Osteocyte (in vitro differentiated cells): ENCODE results near the gene TRABD2A. TPM values are rescaled to one million over a fixed set of nuclear protein-coding genes. Genes with fewer than 3 reads are reported as not detected.

Experiments used
- DNase-seq: peaks from one replicate; pipeline ENCODE4 v3.0.0; 2021; ENCODE audit warnings: mixed read lengths; ENCODE audit not compliant: unreplicated experiment; ENCODE audit errors: extremely low spot score
- H3K27ac Mint-ChIP-seq: one replicate; pipeline ENCODE4 v1.8.0; 2021; ENCODE audit warnings: mild to moderate bottlenecking, mixed read lengths; ENCODE audit not compliant: unreplicated experiment
- H3K27me3 Mint-ChIP-seq: one replicate; pipeline ENCODE4 v1.8.0; 2021; ENCODE audit warnings: mixed read lengths; ENCODE audit not compliant: unreplicated experiment
- H3K36me3 Mint-ChIP-seq: one replicate; pipeline ENCODE4 v1.8.0; 2021; ENCODE audit warnings: mixed read lengths; ENCODE audit not compliant: unreplicated experiment
- H3K4me1 Mint-ChIP-seq: one replicate; pipeline ENCODE4 v1.8.0; 2021; ENCODE audit warnings: mixed read lengths; ENCODE audit not compliant: unreplicated experiment
- H3K4me3 Mint-ChIP-seq: one replicate; pipeline ENCODE4 v1.8.0; 2021; ENCODE audit warnings: mild to moderate bottlenecking, moderate library complexity, mixed read lengths; ENCODE audit not compliant: unreplicated experiment
- H3K9me3 Mint-ChIP-seq: one replicate; pipeline ENCODE4 v1.8.0; 2021; ENCODE audit warnings: mixed read lengths; ENCODE audit not compliant: unreplicated experiment
- total RNA-seq: library from RNA; stranded (reverse); gene quantifications from 2 replicates; pipeline ENCODE4 v1.2.1, GENCODE V29; 2021
- TF ChIP-seq, protein P1 (sequence below): fragments of 200-600 bp; sonication (generic); IDR thresholded peaks from 2 replicates; pipeline ENCODE4 v1.5.0; 2021; ENCODE audit warnings: antibody characterized with exemption, mild to moderate bottlenecking, moderate library complexity

Gene TRABD2A
- total RNA-seq, 1 donor from 2014 or later, result 0.99 TPM

DNA sequence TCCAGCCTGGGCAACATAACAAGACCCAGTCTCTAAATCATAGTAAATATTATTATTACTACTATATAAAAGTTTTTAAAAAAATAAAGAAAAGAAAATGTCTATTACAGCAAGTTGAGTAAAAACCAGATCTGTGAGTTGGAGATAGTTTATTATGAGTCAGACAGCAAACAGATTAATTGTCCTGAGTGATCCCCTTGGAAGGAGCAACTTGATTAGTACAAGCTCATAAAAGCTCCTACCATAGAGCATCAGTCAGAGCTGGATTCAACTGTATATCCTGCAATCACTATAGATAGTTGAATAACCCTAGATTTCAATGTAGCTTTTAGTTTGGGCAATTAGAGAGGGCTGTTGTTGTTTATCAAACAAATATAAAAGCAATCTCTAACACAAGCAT lies 84.1 kb downstream of the TRABD2A start:
- no peak for DNase-seq
- TF ChIP-seq, protein P1, sequence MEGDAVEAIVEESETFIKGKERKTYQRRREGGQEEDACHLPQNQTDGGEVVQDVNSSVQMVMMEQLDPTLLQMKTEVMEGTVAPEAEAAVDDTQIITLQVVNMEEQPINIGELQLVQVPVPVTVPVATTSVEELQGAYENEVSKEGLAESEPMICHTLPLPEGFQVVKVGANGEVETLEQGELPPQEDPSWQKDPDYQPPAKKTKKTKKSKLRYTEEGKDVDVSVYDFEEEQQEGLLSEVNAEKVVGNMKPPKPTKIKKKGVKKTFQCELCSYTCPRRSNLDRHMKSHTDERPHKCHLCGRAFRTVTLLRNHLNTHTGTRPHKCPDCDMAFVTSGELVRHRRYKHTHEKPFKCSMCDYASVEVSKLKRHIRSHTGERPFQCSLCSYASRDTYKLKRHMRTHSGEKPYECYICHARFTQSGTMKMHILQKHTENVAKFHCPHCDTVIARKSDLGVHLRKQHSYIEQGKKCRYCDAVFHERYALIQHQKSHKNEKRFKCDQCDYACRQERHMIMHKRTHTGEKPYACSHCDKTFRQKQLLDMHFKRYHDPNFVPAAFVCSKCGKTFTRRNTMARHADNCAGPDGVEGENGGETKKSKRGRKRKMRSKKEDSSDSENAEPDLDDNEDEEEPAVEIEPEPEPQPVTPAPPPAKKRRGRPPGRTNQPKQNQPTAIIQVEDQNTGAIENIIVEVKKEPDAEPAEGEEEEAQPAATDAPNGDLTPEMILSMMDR, result no peak
- Mint-ChIP-seq H3K9me3 (peaks cover under 1% of the 10 kb centered on the region), H3K27ac (no peak overlapping the region), H3K36me3 (no peaks in the 10 kb centered on the region), H3K4me1 (no peaks in the 10 kb centered on the region), H3K4me3 (no peak overlapping the region), H3K27me3 (peaks cover 12% of the 10 kb centered on the region)

DNA sequence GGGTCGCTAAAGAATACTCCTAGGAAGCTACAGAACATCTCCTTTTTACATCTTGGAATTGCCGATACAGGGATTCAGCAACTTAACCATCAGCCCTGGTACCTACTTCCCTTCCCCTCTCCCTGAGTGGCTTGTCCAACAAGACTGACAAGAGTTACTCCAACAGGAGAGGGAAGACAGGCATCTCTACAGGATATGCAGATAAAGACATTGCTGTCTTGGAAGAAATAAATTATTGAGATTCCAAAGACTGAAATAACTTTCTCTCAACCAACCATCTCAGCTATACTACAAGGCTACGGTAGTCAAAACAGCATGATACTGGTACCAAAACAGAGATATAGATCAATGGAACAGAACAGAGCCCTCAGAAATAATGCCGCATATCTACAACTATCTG lies 87.2 kb downstream of the TRABD2A start:
- H3K9me3 Mint-ChIP-seq, result no peaks in the 10 kb centered on the region
- TF ChIP-seq, protein P1, result no peak
- H3K36me3 Mint-ChIP-seq, result no peaks in the 10 kb centered on the region
- peaks cover 4% of the 10 kb centered on the region for H3K27me3 Mint-ChIP-seq
- H3K27ac Mint-ChIP-seq, result no peak overlapping the region
- H3K4me1 Mint-ChIP-seq, result no peaks in the 10 kb centered on the region
- H3K4me3 Mint-ChIP-seq, result no peak overlapping the region
- DNase-seq, result no peak

DNA sequence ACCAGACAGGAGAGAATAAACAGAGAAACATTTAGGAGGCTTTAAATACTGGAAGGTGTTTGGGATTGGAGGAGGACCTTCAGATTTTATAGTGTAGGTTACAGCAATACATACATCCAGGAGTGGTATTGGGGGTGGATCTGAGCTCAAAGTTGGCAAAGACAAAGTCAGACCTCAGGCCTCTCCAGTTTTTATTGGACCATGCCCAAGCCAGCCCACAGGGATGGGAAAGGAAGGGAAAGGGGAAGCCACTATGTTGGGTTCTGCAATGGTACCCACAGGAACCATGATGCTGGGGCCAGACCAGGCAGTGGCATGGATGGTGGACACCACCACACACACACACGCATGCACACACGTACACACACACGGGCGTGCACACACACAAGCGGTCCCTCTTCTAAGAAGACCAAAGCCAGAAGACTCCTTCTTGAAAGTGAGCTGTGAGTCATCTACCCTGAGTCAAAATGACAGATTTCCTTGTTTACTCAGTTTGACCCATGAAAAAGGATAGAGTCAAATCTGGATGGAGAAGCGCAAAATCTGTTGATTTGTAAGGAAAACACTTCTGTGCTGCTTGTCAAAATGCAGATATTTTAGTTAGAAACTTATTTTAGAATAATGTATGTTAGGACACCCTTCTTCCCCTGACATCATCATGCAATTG lies 87.9 kb downstream of the TRABD2A start:
- Mint-ChIP-seq H3K4me1 (no peaks in the 10 kb centered on the region), H3K27me3 (peaks cover 4% of the 10 kb centered on the region), H3K4me3 (no peak overlapping the region), H3K27ac (no peak overlapping the region), H3K9me3 (no peaks in the 10 kb centered on the region), H3K36me3 (no peaks in the 10 kb centered on the region)
- TF ChIP-seq, protein P1, result no peak
- no peak for DNase-seq

DNA sequence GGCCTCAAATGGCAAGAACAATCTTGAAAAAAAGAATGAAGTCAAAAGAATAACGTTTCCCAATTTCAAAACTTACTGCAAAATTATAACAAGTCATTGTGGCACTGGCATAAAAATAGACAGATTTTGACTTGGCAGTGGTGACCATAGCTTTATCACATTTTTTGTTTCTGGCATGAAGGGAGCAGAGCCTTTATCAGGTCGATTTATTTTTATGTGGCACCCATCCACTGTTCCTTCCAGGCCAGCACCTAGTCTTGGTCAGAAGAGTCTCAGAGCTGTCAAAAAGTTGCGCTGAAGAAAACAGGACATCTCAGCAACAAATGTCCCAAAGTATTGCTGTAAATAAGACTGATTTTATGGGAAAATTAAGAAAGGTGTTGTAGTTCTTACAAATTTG lies 92.4 kb downstream of the TRABD2A start:
- Mint-ChIP-seq H3K4me1 (no peaks in the 10 kb centered on the region), H3K4me3 (no peak overlapping the region), H3K27ac (no peak overlapping the region), H3K36me3 (no peaks in the 10 kb centered on the region), H3K27me3 (peaks cover 6% of the 10 kb centered on the region), H3K9me3 (no peaks in the 10 kb centered on the region)
- no peak for DNase-seq
- TF ChIP-seq, protein P1, result no peak

DNA sequence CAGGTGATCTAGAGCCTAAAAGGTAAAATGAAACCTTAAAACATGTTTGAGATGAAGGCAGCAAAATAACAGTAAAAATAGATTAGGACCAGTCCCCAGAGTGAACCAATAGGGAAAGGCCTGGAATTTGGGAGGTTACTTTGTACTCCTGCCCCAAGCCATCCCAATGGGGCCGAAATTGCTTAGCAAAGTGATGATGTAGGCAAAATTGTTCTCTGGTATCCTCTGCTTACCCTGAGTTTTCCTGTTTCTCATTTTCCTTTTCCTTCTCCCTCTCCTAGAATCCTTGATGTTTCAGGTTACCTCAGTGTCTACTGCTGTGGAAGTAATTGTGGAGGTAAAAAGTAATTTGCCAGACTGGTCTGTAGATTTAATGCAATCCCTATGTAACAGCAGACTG lies 92.9 kb downstream of the TRABD2A start:
- Mint-ChIP-seq H3K36me3 (no peaks in the 10 kb centered on the region), H3K27me3 (peaks cover 6% of the 10 kb centered on the region), H3K4me3 (no peak overlapping the region), H3K4me1 (no peaks in the 10 kb centered on the region), H3K9me3 (no peaks in the 10 kb centered on the region), H3K27ac (no peak overlapping the region)
- TF ChIP-seq, protein P1, result no peak
- DNase-seq, result no peak
